Psoas muscle (tissue), 8 donors: Measurements from ENCODE around the gene C5orf63. TPM values are rescaled to one million over a fixed set of nuclear protein-coding genes. Genes with fewer than 3 reads are reported as not detected.

Source experiments
- ATAC-seq, 4 donors: fragments of 200-7000 bp; cut with Tn5 transposase; one replicate each; pipeline ENCODE4 v1.9.1; 2020; ENCODE audit warnings: moderate library complexity in 3 of 4, mild to moderate bottlenecking in 2 of 4
- DNase-seq, 2 donors: peaks; one replicate each; pipeline ENCODE4 v3.0.0-alpha.2; 2020
- H3K27ac ChIP-seq: fragments of 200-600 bp; one replicate; pipeline ENCODE4 v1.8.0; 2022
- H3K27me3 ChIP-seq, 3 donors: fragments of 200-600 bp in 1 of 3; one replicate each; pipeline versions ENCODE4 v1.6.1 to v1.8.0; 2013 to 2022; ENCODE audit warnings: low read length in 2 of 3, mild to moderate bottlenecking in 2 of 3, moderate library complexity in 1 of 3; ENCODE audit not compliant: insufficient read depth in 3 of 3
- H3K36me3 ChIP-seq, 2 donors: fragments of 200-600 bp in 1 of 2; one replicate each; pipeline versions ENCODE4 v1.6.1 to v1.8.0; 2013 to 2022; ENCODE audit warnings: low read depth in 1 of 2, mild to moderate bottlenecking in 1 of 2, moderate library complexity in 1 of 2; ENCODE audit not compliant: insufficient read depth in 1 of 2
- H3K4me1 ChIP-seq: fragments of 200-600 bp; one replicate; pipeline ENCODE4 v1.8.0; 2022
- H3K4me3 ChIP-seq: fragments of 200-600 bp; one replicate; pipeline ENCODE4 v1.8.0; 2022; ENCODE audit warnings: mild to moderate bottlenecking
- H3K9me3 ChIP-seq: fragments of 200-600 bp; one replicate; pipeline ENCODE4 v1.8.0; 2022
- WGBS, 3 donors: extraction: QIAGEN DNeasy Blood & Tissue Kit; methylation state at CpG; one replicate each; pipeline versions ENCODE4 v1.1.6 to v1.1.7; 2013; 5-methylcytosine and 5-hydroxymethylcytosine counted together
- intact Hi-C, 2 donors: fragments of 100-400 bp; cut with DNase I; formaldehyde crosslinking; loops; one replicate each; pipeline versions ENCODE4 v1.11.0 to v1.14.2; 2022
- polyA plus RNA-seq, 3 donors: library from polyadenylated mRNA; stranded (reverse); fragments of 200-250 nt; gene quantifications; one replicate each; pipeline ENCODE4 v1.2.3, GENCODE V29; 2013
- total RNA-seq, 4 donors: library from RNA; stranded (reverse); fragmentation: NEBNext Ultra II Directional in 2 of 4; extraction: Animal tissue kit (Norgen Biotek cat#: 25700) in 2 of 4; gene quantifications; one replicate each; pipeline versions ENCODE4 v1.2.1 to v1.2.4, GENCODE V29; 2021 to 2023
- TF ChIP-seq, protein P1 (sequence below): fragments of 200-600 bp; IDR thresholded peaks from one replicate; pipeline ENCODE4 v1.8.0; 2022; ENCODE audit warnings: antibody characterized with exemption
- donor health status: healthy with polysubstance abuse.
- donor health status: DM: no; HTN: no; CAD: no; lungs with moderate emphysema.
- donor health status: Bipolar disorder and iron deficiency.
- donor health status: healthy.
- donor health status: DM: yes; HTN: yes; CAD: no.
- donor health status: DM: no; HTN: no; CAD: no.
- donor health status: DM: no; HTN: no; CAD: no.
- donor health status: DM: yes; HTN: yes; CAD: no.

The C5orf63 gene
- total and polyA plus RNA-seq, 7 donors: 2.4 to 7.6 (median 6.4) TPM

DNA sequence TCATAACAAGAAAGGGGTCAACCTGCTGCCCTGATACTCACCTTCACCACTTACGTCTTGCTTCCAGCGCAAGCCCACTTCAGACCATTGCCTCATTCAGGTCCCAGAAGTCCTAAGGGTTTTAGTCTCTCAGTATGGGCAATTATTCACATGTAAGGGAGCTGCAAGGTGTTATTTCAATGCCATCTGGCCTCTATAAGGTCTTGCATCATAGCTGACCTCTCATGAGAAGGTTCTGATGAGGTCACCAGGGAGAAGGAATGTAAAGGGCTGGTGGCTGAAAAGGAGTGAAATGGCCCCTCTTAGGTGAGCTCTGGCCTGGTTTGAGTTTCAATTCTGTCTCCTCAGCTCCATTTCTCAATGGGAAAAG is 41.5 kb downstream of the C5orf63 start:
- intact Hi-C loops: loop anchor here (2.0 to 10.0 kb wide), 6 partner anchors 40 to 255 kb away; partner anchors contain the start of genes C5orf63 (in 2 of the 2) and LMNB1 (in 1 of the 2)
- Histone ChIP-seq H3K4me1 (peaks cover 13% of the 10 kb centered on the region), H3K9me3 (no peaks in the 10 kb centered on the region), H3K27ac (no peak overlapping the region), H3K36me3 (no peaks in the 10 kb centered on the region), H3K4me3 (no peak overlapping the region), H3K27me3 (no peaks in the 10 kb centered on the region)
- ATAC-seq (no peak), DNase-seq (no peak)
- TF ChIP-seq, protein P1, sequence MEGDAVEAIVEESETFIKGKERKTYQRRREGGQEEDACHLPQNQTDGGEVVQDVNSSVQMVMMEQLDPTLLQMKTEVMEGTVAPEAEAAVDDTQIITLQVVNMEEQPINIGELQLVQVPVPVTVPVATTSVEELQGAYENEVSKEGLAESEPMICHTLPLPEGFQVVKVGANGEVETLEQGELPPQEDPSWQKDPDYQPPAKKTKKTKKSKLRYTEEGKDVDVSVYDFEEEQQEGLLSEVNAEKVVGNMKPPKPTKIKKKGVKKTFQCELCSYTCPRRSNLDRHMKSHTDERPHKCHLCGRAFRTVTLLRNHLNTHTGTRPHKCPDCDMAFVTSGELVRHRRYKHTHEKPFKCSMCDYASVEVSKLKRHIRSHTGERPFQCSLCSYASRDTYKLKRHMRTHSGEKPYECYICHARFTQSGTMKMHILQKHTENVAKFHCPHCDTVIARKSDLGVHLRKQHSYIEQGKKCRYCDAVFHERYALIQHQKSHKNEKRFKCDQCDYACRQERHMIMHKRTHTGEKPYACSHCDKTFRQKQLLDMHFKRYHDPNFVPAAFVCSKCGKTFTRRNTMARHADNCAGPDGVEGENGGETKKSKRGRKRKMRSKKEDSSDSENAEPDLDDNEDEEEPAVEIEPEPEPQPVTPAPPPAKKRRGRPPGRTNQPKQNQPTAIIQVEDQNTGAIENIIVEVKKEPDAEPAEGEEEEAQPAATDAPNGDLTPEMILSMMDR: no peak
- 95 to 100% (median 98%) methylated on average over 2 of the region's 2 CpGs for WGBS, 3 donors

DNA sequence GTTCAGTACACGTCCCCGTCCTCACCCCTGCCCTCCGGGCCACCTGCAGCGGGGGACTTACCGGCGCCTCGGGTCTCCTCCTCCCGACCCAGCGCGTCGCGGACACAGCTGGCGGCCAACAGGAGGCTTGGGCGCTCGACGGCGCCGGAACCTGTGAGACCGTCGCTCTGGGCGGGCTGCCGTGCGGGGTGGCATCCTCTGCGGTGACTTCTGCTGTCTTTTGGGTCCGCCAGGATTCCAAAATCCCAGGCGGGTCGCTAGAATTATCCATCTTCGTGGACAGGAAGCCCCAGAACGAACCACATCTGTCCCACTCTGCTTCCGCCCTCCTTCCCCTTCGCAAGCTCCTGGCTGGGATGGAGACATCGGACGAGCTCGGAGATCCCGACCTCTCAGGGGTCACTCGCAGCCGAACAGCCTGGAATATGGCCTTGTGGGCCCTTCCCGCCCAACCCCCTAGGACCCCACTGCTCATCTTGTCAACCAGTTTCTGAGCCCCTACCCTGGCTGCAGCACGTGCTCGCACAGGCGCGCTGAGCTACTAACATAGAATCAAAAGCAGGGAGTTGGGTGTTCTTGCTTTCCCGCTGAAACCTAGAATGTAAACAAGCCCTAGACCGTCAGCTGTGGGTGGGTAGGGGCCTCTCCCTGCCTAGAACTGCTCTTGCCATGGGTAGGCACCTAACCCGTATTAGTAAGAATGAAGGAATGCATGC is 42.0 kb downstream of the C5orf63 start:
- WGBS, 3 donors: 17 to 23% (median 21%) methylated on average over 43 to 45 of the region's 45 CpGs
- Histone ChIP-seq H3K27me3 (no peaks in the 10 kb centered on the region), H3K9me3 (no peaks in the 10 kb centered on the region), H3K4me3 (peak overlapping the region; percentile 93), H3K27ac (peak overlapping the region; percentile 87), H3K36me3 (no peaks in the 10 kb centered on the region), H3K4me1 (peaks cover 13% of the 10 kb centered on the region)
- DNase-seq (peak; percentile 14 to 65), ATAC-seq (peak in 3 of 4 donors; percentile 5 to 12 (median 5))
- intact Hi-C loops: loop anchor here (2.0 to 10.0 kb wide), 6 partner anchors 41 to 254 kb away; partner anchors contain the start of genes C5orf63 (in 2 of the 2) and LMNB1 (in 1 of the 2)
- TF ChIP-seq, protein P1: no peak

DNA sequence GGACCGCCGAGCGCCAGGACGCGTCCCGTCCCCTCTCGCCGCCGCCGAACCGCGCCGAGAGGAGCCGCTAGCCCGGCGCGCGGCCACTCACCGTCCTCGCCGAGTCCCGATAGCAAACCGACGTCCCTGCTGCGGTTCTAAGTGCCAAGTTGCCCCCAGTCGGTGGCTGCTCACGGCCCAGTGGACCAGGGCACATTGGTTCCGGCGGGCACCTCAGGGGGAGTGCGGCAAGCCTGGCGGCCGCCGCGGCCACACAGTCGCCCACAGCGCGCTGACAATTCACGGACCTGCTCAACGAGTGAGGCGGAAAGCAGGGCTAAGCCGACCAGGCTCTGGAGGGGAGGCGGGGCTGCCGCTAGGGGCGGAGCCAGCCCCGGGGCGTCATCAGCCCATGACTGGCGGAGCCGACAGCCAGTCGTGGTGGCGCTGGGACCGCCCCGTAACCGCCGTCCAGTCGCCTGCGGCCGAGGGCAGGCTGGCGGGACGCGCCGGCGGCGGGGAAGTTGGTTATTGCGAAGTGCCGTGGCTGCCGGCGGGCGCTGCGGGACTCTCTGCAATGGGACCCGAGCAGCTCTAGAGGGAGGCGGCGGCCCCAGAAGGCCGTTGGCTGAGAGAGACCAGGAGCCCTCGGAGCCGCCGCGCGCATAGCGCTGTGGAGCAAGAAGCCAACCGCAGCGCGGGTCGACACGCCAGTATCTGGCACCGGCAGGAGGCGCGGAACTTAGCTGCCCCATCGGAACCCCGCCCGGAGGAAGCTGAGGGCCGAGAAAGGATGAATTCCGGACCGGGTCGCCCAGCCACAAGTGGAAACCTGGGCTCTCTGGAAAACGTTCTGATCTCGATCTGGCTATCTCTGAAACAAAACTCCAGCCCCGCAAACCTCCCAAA is 42.8 kb downstream of the C5orf63 start, which contains the start of gene MARCHF3:
Gene MARCHF3, minus strand, starts transcription at position 300 of the 888 bp plus-strand sequence. CDS start 112,387 bp downstream, outside the sequence.
- Histone ChIP-seq H3K27me3 (no peaks in the 10 kb centered on the region), H3K27ac (peak within 1 kb of the TSS; percentile 87), H3K4me3 (peak within 1 kb of the TSS; percentile 93), H3K4me1 (peaks cover 17% of the 10 kb centered on the region), H3K36me3 (no peaks in the 10 kb centered on the region), H3K9me3 (no peaks in the 10 kb centered on the region)
- DNase-seq (peak; percentile 95 to 98), ATAC-seq (peak; percentile 96 to 99 (median 98))
- intact Hi-C loops: loop anchor here (2.0 to 10.0 kb wide), 6 partner anchors 42 to 253 kb away; partner anchors contain the start of genes C5orf63 (in 2 of the 2) and LMNB1 (in 1 of the 2)
- 0% methylated on average over 77 to 97 of the region's 97 CpGs for WGBS, 3 donors
- TF ChIP-seq, protein P1: peak; percentile 30

DNA sequence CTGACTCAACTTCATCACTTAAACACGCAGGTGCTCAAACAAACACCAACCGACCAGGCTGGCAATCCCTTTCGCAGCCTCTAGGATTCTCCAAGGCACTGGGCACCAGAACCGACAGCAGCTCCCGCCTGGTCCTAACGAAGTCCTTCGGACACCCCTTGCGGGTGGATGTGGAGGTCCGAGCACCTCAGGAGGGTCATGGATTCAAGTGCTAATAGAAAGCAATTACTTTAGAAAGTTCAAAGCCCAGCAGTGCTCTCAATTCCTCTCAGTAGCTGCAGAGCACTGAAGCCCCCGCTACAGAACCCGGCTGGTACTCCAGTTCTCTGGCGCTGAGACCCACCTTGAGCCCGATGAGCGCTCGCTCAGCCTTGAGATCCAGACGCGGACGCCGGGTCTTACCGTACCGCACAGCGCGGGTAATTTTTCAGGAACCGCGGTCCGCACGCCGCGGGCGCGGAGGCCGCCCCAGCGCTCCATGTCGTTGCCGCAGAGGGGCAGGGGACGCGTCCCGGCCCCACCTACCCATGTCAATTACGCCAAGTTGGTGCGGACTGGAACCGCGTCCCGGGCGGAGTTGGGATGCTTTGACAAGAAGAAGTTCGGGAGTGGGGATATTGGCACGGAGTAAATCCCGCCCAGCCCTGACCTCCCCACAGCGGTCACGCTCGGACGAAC is 43.6 kb downstream of the C5orf63 start:
- intact Hi-C loops: loop anchor here (2.0 to 10.0 kb wide), 6 partner anchors 43 to 252 kb away; partner anchors contain the start of genes C5orf63 (in 2 of the 2) and LMNB1 (in 1 of the 2)
- H3K27me3 ChIP-seq: no peaks in the 10 kb centered on the region
- no peaks in the 10 kb centered on the region for H3K36me3 ChIP-seq
- H3K4me3 ChIP-seq: peak overlapping the region; percentile 93
- 0 to 1% (median 0%) methylated on average over 51 of the region's 51 CpGs for WGBS, 3 donors
- TF ChIP-seq, protein P1: peak; percentile 54
- H3K4me1 ChIP-seq: peaks cover 17% of the 10 kb centered on the region
- ATAC-seq: peak; percentile 59 to 71 (median 64)
- H3K9me3 ChIP-seq: no peaks in the 10 kb centered on the region
- peak overlapping the region; percentile 87 for H3K27ac ChIP-seq
- peak; percentile 48 to 70 for DNase-seq
